ENCODE data around the gene ADGRF4. TPM values are rescaled to one million over a fixed set of nuclear protein-coding genes. Genes with fewer than 3 reads are reported as not detected.

Gene ADGRF4
- polyA plus RNA-seq, 1 donor (not counting 4 experiments of a cell fraction or from before 2014, with no cell fraction given), result 30.2 TPM

- Histone ChIP-seq H2AFZ (ENCODE audit: control insufficient read depth, low read length) (no peak overlapping the region), H4K20me1 (ENCODE audit: control insufficient read depth, extremely low read depth, insufficient read depth, low read length) (no peaks in the 10 kb centered on the region), H3K9me1 (ENCODE audit: control insufficient read depth, extremely low read depth, insufficient read depth, low read length) (no peaks in the 10 kb centered on the region), H3K27ac (ENCODE audit: control insufficient read depth, insufficient read depth, low read length) (no peak overlapping the region), H3K36me3 (ENCODE audit: control insufficient read depth in 2 of 2, extremely low read depth in 1 of 2, insufficient read depth in 2 of 2, low read length in 2 of 2) (no peaks in the 10 kb centered on the region), H3K4me3 (ENCODE audit: control insufficient read depth in 2 of 3, extremely low read depth in 1 of 3, insufficient read depth in 2 of 3, low read depth in 1 of 3, low read length in 3 of 3) (no peak overlapping the region), H3K4me2 (ENCODE audit: control insufficient read depth, extremely low read depth, insufficient read depth, low read depth, low read length) (no peak overlapping the region), H3K9me3 (ENCODE audit: control insufficient read depth, low read depth, low read length) (no peaks in the 10 kb centered on the region), H3K9ac (ENCODE audit: control insufficient read depth, extremely low read depth, insufficient read depth, low read length) (no peak overlapping the region), H3K27me3 (ENCODE audit: control insufficient read depth, extremely low read depth, insufficient read depth, low read length) (no peaks in the 10 kb centered on the region), H3K4me1 (ENCODE audit: control insufficient read depth, extremely low read depth, insufficient read depth, low read length) (peaks cover 16% of the 10 kb centered on the region), H3K79me2 (ENCODE audit: control insufficient read depth, insufficient read depth, low read length) (no peaks in the 10 kb centered on the region)
- dilution Hi-C loops (cut with MboI; ENCODE audit: extremely low pct_ligation_motif_present, low sequenced_read_pairs), result no loop called here
- TF ChIP-seq EZH2 (IDR thresholded peaks at IDR 0.05; ENCODE audit: low read length), result no peak
- TF ChIP-seq, protein P1, sequence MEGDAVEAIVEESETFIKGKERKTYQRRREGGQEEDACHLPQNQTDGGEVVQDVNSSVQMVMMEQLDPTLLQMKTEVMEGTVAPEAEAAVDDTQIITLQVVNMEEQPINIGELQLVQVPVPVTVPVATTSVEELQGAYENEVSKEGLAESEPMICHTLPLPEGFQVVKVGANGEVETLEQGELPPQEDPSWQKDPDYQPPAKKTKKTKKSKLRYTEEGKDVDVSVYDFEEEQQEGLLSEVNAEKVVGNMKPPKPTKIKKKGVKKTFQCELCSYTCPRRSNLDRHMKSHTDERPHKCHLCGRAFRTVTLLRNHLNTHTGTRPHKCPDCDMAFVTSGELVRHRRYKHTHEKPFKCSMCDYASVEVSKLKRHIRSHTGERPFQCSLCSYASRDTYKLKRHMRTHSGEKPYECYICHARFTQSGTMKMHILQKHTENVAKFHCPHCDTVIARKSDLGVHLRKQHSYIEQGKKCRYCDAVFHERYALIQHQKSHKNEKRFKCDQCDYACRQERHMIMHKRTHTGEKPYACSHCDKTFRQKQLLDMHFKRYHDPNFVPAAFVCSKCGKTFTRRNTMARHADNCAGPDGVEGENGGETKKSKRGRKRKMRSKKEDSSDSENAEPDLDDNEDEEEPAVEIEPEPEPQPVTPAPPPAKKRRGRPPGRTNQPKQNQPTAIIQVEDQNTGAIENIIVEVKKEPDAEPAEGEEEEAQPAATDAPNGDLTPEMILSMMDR (optimal IDR thresholded peaks at IDR 0.05 in 1 of 3, IDR thresholded peaks at IDR 0.05 in 1 of 3, conservative IDR thresholded peaks at IDR 0.05 in 1 of 3; ENCODE audit: extremely low read depth in 1 of 3, insufficient read depth in 2 of 3, low read length in 3 of 3), result no peak
- DNase-seq (ENCODE audit: low read depth, low spot score) (no peak), FAIRE-seq (no peak)
Measured at GRCh38 chr6:47734831-47735481, 36.6 kb downstream of the ADGRF4 start.

GRCh38 chr6:47736083-47736700 is 37.8 kb downstream of the ADGRF4 start:
- FAIRE-seq (no peak), DNase-seq (ENCODE audit: low read depth, low spot score) (no peak)

More at GRCh38 chr6:47736083-47736700, 37.8 kb downstream of the ADGRF4 start:
- Histone ChIP-seq H3K9ac (ENCODE audit: control insufficient read depth, extremely low read depth, insufficient read depth, low read length) (no peak overlapping the region), H3K9me1 (ENCODE audit: control insufficient read depth, extremely low read depth, insufficient read depth, low read length) (no peaks in the 10 kb centered on the region), H3K4me1 (ENCODE audit: control insufficient read depth, extremely low read depth, insufficient read depth, low read length) (peaks cover 13% of the 10 kb centered on the region), H3K36me3 (ENCODE audit: control insufficient read depth in 2 of 2, extremely low read depth in 1 of 2, insufficient read depth in 2 of 2, low read length in 2 of 2) (no peaks in the 10 kb centered on the region), H3K27me3 (ENCODE audit: control insufficient read depth, extremely low read depth, insufficient read depth, low read length) (no peaks in the 10 kb centered on the region), H4K20me1 (ENCODE audit: control insufficient read depth, extremely low read depth, insufficient read depth, low read length) (no peaks in the 10 kb centered on the region), H3K4me2 (ENCODE audit: control insufficient read depth, extremely low read depth, insufficient read depth, low read depth, low read length) (no peak overlapping the region), H3K27ac (ENCODE audit: control insufficient read depth, insufficient read depth, low read length) (no peak overlapping the region), H2AFZ (ENCODE audit: control insufficient read depth, low read length) (no peak overlapping the region), H3K79me2 (ENCODE audit: control insufficient read depth, insufficient read depth, low read length) (no peaks in the 10 kb centered on the region), H3K4me3 (ENCODE audit: control insufficient read depth in 2 of 3, extremely low read depth in 1 of 3, insufficient read depth in 2 of 3, low read depth in 1 of 3, low read length in 3 of 3) (no peak overlapping the region), H3K9me3 (ENCODE audit: control insufficient read depth, low read depth, low read length) (no peaks in the 10 kb centered on the region)
- dilution Hi-C loops (cut with MboI; ENCODE audit: extremely low pct_ligation_motif_present, low sequenced_read_pairs), result no loop called here
- no peak for TF ChIP-seq EZH2 (IDR thresholded peaks at IDR 0.05; ENCODE audit: low read length)
- TF ChIP-seq, protein P1 (optimal IDR thresholded peaks at IDR 0.05 in 1 of 3, IDR thresholded peaks at IDR 0.05 in 1 of 3, conservative IDR thresholded peaks at IDR 0.05 in 1 of 3; ENCODE audit: extremely low read depth in 1 of 3, insufficient read depth in 2 of 3, low read length in 3 of 3), result no peak
